Activated CD8-positive, alpha-beta memory T cell treated with anti-CD3 and anti-CD28 coated beads for 1 hour (primary cell): ENCODE results near the gene CXorf49.
"Not testable (repeated sequence)": the region's sequence is repeated elsewhere in the genome, so short reads cannot be mapped to it uniquely, and the experiment has no call there.

Experiments
- DNase-seq, 2 donors: peaks; one replicate each; pipeline ENCODE4 v3.0.0-alpha.2; 2020; ENCODE audit warnings: low read depth in 1 of 2; ENCODE audit errors: extremely low read depth in 1 of 2

CXorf49 gene

GRCh38 chrX:71718185-71718584, at the start of gene CXorf49:
Gene CXorf49, minus strand, starts transcription at chrX:71718285. Its CDS starts 134 bp downstream, at chrX:71718151.
- DNase-seq, result not testable (repeated sequence)

- not testable (repeated sequence) for DNase-seq
Observed at GRCh38 chrX:71767134-71767533, 49.0 kb upstream of the CXorf49 start.

GRCh38 chrX:71765613-71766012, 47.5 kb upstream of the CXorf49 start:
- not testable (repeated sequence) for DNase-seq

- DNase-seq, result not testable (repeated sequence)
Observed at GRCh38 chrX:71764832-71765231, 46.7 kb upstream of the CXorf49 start.

- DNase-seq, result not testable (repeated sequence)
Observed at GRCh38 chrX:71763049-71763448, 45.0 kb upstream of the CXorf49 start, which contains the start of gene CXorf49B. Gene CXorf49B, plus strand, starts transcription at chrX:71763349. Its CDS starts 75 bp downstream, at chrX:71763424.

- DNase-seq, result not testable (repeated sequence)
Observed at GRCh38 chrX:71760688-71761281, 42.7 kb upstream of the CXorf49 start.

GRCh38 chrX:71720289-71720886, 2.3 kb upstream of the CXorf49 start:
- not testable (repeated sequence) for DNase-seq

GRCh38 chrX:71719195-71719594, 1.1 kb upstream of the CXorf49 start:
- DNase-seq, result not testable (repeated sequence)

GRCh38 chrX:71716323-71716722, 1.8 kb downstream of the CXorf49 start:
- DNase-seq, result not testable (repeated sequence)

- not testable (repeated sequence) for DNase-seq
Observed at GRCh38 chrX:71715551-71715950, 2.5 kb downstream of the CXorf49 start.

GRCh38 chrX:71714064-71714463, 4.0 kb downstream of the CXorf49 start:
- DNase-seq, result not testable (repeated sequence)

GRCh38 chrX:71702853-71703252, 15.2 kb downstream of the CXorf49 start:
- not testable (repeated sequence) for DNase-seq

- not testable (repeated sequence) for DNase-seq
Observed at GRCh38 chrX:71699023-71699344, 19.1 kb downstream of the CXorf49 start.

GRCh38 chrX:71698299-71699022, 19.6 kb downstream of the CXorf49 start:
- DNase-seq, result not testable (repeated sequence)

GRCh38 chrX:71697466-71698298, 20.4 kb downstream of the CXorf49 start:
- DNase-seq, result not testable (repeated sequence)

- not testable (repeated sequence) for DNase-seq
Observed at GRCh38 chrX:71696641-71697465, 21.2 kb downstream of the CXorf49 start.

- no peak for DNase-seq
Observed at GRCh38 chrX:71679575-71680207, 38.4 kb downstream of the CXorf49 start.

GRCh38 chrX:71677195-71677594, 40.9 kb downstream of the CXorf49 start:
- DNase-seq, result not testable (repeated sequence)

- DNase-seq, result not testable (repeated sequence)
Observed at GRCh38 chrX:71676068-71676795, 41.9 kb downstream of the CXorf49 start.
